ENCODE data around the gene A2ML1. TPM values are rescaled to one million over a fixed set of nuclear protein-coding genes. Genes with fewer than 3 reads are reported as not detected.

The A2ML1 gene
- total and polyA plus RNA-seq, 2 of the 4 experiments (the other 2 are of a cell fraction): not detected

DNA sequence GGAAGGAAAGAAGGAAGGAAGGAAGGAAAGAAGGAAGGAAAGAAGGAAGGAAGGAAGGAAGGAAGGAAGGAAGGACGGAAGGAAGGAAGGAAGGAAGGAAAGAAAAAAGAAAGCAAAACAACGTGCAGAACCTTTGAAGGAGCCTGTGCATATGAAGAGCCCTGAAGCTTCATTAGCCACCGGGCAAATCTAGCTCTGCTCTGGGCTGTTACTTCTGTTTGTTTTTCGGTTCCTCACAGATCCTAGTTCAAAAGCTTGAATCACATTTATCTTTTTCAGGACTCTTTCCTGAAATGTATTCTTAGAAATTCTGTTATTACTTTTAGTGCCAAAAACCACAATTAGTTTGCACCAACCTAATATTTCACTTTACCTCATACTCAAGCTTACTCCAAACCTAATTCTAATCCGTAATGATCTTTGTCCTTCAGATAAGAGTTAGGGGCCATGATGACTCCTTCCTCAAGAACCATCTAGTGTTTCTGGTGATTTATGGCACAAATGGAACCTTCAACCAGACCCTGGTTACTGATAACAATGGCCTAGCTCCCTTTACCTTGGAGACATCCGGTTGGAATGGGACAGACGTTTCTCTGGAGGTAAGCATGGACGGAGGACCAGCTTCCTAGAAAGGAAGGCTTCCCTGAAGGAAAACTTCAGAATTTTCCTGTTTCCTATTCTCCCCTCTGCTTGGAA lies 18.7 kb downstream of the A2ML1 start:
- Histone ChIP-seq H3K79me1 (ENCODE audit: low read depth in 1 of 2, low read length in 2 of 2) (no peaks in the 10 kb centered on the region), H2BK5ac (ENCODE audit: low read depth, low read length, poor library complexity, severe bottlenecking) (no peak overlapping the region), H4K8ac (ENCODE audit: low read depth in 2 of 2, low read length in 2 of 2) (no peak overlapping the region), H3K14ac (replicated peaks; ENCODE audit: low read depth, low read length) (no peak overlapping the region), H3K4ac (ENCODE audit: low read depth, low read length) (no peak overlapping the region), H3K56ac (ENCODE audit: extremely low read depth, insufficient read depth, low read length) (no peak overlapping the region), H2BK20ac (ENCODE audit: low read depth, low read length) (no peak overlapping the region), H2AFZ (replicated peaks; ENCODE audit: low read length, poor library complexity) (no peak overlapping the region), H3K36me3 (ENCODE audit: control insufficient read depth, insufficient read depth, low read length) (no peaks in the 10 kb centered on the region), H4K91ac (ENCODE audit: insufficient read depth, low read depth, low read length) (no peak overlapping the region), H3K4me1 (ENCODE audit: control insufficient read depth, insufficient read depth, low read length) (no peaks in the 10 kb centered on the region), H2BK120ac (ENCODE audit: low read depth, low read length) (no peak overlapping the region), H3K4me3 (ENCODE audit: insufficient read depth, low read depth, low read length) (no peak overlapping the region), H3K18ac (ENCODE audit: low read depth, low read length) (no peak overlapping the region), H2AK9ac (replicated peaks; ENCODE audit: low read depth, low read length, poor library complexity) (no peak overlapping the region), H3K4me2 (ENCODE audit: low read depth, low read length) (no peak overlapping the region), H3K27me3 (ENCODE audit: control insufficient read depth, insufficient read depth, low read length) (no peaks in the 10 kb centered on the region), H2AK5ac (ENCODE audit: low read depth, low read length) (no peak overlapping the region), H3K9me1 (ENCODE audit: insufficient read depth, low read length) (no peaks in the 10 kb centered on the region), H4K5ac (ENCODE audit: low read depth, low read length) (no peak overlapping the region), H3K23ac (ENCODE audit: low read depth, low read length) (no peak overlapping the region), H4K20me1 (ENCODE audit: insufficient read depth, low read length) (no peaks in the 10 kb centered on the region), H3K9ac (ENCODE audit: low read depth, low read length) (no peak overlapping the region), H3K9me3 (ENCODE audit: control insufficient read depth, insufficient read depth, low read length) (no peaks in the 10 kb centered on the region), H2BK15ac (ENCODE audit: low read depth, low read length) (no peak overlapping the region), H3K27ac (ENCODE audit: insufficient read depth, low read length) (no peak overlapping the region)
- CTCF ChIA-PET: no interaction called here
- intact Hi-C loops (cut with micrococcal nuclease): no loop called here
- no peak for ATAC-seq (ENCODE audit: low read depth)
- WGBS, 2 experiments (ENCODE audit: extremely low coverage in 2 of 2, insufficient read length in 1 of 2): 59% methylated on average over 2 of the region's 8 CpGs; no CpG with 5 or more reads in 1 of the 2 experiments
- in situ Hi-C loops (cut with MboI; ENCODE audit: low sequenced_read_pairs): no loop called here
- no peak for DNase-seq
- TF ChIP-seq SMC3 (IDR thresholded peaks at IDR 0.05; ENCODE audit: low read depth, low read length): no peak
- TF ChIP-seq CTCF (conservative IDR thresholded peaks at IDR 0.05; ENCODE audit: low read depth, low read length): no peak
- TF ChIP-seq, protein P1, sequence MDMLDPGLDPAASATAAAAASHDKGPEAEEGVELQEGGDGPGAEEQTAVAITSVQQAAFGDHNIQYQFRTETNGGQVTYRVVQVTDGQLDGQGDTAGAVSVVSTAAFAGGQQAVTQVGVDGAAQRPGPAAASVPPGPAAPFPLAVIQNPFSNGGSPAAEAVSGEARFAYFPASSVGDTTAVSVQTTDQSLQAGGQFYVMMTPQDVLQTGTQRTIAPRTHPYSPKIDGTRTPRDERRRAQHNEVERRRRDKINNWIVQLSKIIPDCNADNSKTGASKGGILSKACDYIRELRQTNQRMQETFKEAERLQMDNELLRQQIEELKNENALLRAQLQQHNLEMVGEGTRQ (IDR thresholded peaks at IDR 0.05; ENCODE audit: low read depth, low read length): no peak
- no peak for TF ChIP-seq MXI1 (IDR thresholded peaks at IDR 0.05; ENCODE audit: borderline replicate concordance, low read depth, low read length)
- TF ChIP-seq, protein P2, sequence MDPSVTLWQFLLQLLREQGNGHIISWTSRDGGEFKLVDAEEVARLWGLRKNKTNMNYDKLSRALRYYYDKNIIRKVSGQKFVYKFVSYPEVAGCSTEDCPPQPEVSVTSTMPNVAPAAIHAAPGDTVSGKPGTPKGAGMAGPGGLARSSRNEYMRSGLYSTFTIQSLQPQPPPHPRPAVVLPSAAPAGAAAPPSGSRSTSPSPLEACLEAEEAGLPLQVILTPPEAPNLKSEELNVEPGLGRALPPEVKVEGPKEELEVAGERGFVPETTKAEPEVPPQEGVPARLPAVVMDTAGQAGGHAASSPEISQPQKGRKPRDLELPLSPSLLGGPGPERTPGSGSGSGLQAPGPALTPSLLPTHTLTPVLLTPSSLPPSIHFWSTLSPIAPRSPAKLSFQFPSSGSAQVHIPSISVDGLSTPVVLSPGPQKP (IDR thresholded peaks at IDR 0.05; ENCODE audit: borderline replicate concordance, low read depth, low read length): no peak
- no peak for TF ChIP-seq RCOR1 (IDR thresholded peaks at IDR 0.05; ENCODE audit: insufficient replicate concordance, low read length)
- TF ChIP-seq MAFK (IDR thresholded peaks at IDR 0.05; ENCODE audit: low read depth, low read length): no peak
- no peak for TF ChIP-seq POLR2A (IDR thresholded peaks at IDR 0.05; ENCODE audit: low read depth, low read length)
- dilution Hi-C loops (cut with HindIII; ENCODE audit: low sequenced_read_pairs, unreplicated experiment): no loop called here
- POLR2A ChIA-PET (ENCODE audit: unreplicated experiment): no interaction called here
- no TSS peak for BruUV-seq (replicated peaks)
